Non-pigmented ciliary epithelial cell (primary cell): Measurements from ENCODE around the gene PACSIN1.

Experiments
- DNase-seq: peaks from one replicate; pipeline ENCODE4 v3.0.0-alpha.2; 2010; ENCODE audit warnings: low read depth

Gene PACSIN1

DNA sequence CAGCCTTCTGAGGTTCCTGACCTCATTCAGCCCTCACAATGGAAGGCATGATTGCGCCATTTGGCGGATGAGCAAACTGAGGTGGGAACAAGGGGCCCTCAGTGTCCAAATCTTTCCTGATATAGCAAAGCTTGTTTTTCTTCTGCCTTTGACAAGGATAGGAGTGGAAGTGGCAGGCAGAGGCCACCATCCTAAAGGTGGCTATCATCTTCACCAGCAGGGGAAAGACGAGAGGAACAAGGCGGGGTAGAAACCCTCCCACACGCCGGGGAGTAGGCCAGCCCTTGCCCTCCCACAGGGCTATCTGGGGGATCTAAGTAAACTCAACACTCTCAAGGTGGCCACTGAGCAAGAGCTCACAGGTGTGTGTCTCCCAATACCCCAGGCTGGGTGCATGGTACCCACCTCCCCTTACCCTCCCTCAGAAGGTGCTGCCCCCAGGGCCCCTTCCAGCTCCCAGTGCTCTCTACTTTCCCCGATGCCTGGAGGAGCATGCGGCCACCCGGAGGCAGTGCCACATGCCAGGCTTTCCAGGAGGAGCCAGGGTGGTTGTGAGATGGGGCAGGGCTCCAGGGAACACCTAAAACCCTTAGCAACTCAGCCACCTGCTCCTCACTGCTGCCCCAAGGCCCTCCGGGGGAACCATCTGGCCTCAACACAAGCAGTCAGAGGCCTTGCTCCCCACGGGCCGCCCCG, 79.0 kb downstream of the PACSIN1 start:
- no peak for DNase-seq

DNA sequence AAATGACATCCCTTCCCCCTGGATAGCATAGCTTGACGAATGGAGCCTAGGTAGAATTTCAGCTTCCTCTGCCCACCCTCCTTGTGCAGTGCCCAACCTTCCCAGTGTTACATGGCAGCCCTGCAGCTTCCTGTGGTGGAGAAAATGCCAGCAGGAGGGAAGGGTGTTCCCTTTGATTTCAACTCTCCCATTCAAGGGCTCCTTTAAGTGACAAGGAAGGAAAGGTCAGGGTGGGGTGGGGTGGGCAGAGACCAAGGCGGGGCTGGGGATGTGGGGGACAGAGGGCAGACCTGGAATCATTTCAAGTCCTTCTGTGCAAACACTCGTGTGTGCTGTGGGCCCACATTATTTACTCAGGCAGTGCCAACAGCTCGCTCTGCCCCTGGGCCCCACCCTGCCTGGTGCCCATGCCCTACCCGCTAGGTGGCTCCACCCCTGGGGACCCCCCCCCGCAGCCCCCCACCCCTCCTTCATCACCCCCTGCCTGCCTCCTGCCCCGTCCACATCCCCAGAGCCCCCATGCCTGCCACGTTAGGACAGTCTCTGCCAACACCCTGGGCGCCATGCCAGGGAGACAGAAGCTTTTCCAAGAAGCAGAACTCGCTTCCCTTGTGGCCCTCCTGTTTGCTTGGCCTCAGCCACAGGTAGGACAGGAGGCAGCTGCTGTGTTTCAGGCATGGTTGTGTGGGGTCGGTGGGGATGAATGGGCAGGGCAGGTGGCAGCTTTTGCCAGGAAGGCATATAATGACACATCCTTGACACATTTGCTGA, 80.9 kb downstream of the PACSIN1 start:
- no peak for DNase-seq

DNA sequence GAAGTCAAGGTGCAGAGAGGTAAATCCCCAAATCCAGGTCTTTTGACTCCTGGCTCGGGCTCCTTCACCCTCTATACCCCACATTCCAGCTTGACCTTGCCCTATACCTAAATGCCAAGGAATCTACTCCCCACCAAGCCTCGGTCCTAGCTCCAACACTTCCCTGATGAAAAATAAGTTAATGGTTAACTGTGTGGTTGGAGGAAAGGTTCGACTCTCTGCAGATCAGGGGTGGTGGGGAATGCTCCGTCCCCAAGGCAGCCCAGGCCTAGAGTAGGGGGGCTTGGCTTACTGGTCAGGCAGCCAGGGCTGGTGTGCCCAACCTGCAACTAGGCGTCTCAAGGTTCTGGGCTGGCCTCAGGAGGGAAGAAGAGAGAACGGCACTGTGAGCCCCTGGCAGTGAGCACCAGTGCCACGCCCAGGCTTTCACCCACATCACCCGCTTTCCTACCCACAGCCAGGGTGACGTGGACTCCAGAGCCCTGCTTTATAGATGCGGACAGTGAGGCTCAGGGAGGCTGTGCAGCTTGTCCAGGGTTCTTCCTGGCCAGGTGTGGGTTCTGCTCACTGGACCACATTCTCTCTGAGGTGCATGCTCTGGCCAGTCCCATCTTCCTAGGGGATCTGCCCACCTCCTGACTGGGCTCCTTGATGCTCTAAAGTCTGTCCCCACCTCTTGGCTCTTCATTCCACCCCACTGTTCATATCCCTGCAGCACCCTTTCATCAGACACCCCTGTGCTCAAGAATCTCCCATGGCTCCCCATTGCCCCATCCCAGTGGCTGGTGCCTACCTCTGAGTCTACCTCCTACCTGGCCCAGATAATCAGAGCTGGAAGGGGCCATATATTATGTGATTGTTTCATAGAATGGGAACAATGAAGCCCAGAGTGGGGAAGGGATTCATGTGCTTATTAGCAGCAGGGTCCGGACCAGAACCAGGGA, 82.1 kb downstream of the PACSIN1 start:
- DNase-seq, result no peak

DNA sequence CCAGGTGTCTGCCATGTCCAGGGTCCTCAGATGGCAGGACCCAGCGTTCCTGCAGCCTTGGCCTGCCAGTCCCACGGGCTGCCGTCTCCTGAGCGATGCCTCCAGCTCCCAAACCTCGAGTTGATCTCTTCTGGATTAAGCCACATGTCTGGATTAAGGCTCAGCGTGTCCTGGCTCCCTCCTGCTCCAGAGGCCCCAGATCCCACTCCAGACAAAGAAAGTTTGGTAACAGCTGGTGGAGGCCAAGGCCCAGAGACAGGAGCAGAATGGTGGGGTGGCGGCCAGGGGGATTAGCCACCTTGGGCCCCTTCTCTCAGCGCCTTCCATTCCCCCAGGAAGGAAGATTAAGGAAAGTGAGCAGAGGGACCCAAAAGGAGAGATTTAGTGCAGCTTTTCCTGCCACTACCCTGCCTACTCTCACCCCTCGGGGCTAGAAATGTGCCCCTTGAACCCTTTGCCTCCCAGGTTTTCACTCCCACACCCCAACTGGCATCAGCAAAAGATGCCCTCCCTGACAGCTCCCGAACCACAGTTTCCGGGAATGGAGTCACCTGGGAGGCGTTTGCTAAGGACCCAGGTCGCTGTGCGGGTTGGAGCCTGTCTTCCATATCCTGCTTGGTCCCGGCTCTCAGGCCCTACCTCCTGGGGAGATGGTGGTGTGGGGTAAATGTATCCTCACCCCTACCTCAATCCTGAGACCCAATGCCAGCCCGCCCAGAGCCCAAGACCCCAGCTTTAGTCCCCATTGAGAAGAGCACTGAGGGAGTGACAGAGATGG, 83.3 kb downstream of the PACSIN1 start:
- DNase-seq, result no peak

DNA sequence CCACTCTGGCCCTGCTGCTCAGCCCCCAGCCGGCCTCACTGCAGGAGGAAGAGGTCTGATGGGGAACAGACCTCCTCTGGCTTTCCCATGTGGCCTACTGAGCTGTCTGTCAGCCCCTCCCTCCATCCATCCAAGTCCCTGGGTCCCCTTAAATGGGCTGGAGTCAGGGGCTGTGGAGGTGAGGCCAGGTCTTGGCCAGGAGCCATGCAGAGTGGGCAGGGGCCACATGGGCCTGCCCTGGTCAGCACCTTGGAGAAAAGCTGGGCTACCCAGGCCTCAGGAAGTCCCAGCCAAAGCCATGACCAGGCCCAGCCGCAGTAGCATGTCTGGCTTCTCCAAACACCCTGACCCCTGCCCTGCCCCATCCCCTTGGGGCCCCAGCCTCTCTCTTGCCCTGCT, 83.9 kb downstream of the PACSIN1 start:
- DNase-seq, result no peak

DNA sequence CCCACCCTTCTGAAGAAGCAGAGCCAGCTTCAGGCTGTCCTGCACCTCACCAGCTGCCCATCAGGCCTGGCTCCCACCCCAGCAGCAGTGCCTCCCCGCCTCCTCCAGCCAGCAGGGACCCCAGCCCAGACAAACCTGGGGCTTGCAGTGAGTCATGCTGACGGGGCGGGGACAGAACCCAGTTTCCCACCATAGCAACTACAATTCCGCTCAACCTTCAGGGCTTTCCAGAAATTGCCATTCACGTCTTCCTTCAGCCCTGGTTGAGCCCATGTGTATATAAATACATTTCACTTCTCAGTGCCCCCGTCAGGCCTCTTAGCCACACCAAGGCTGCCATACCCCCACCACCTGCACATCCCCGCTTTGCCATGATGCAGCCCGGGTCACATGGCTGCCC, 85.8 kb downstream of the PACSIN1 start:
- DNase-seq, result no peak

DNA sequence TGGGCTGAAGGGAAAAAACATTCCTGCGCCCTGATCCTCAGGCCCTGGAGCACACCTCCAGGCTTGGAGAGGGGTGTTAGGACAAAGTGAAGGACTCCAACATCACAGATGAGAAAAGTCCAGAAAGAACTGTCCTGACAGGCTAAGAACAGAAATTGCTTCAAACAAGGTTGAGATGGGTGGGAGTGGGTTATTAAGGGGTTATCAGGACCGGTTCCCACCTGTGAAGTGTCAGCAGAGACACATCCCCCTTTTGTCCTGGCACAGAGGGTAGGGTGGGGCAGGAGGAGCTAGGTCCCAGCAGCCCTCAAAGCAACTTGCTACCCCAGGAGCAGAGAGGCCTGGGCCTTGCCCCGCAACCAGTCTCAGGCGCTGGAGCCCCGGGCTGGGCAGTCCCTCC, 86.7 kb downstream of the PACSIN1 start:
- no peak for DNase-seq

DNA sequence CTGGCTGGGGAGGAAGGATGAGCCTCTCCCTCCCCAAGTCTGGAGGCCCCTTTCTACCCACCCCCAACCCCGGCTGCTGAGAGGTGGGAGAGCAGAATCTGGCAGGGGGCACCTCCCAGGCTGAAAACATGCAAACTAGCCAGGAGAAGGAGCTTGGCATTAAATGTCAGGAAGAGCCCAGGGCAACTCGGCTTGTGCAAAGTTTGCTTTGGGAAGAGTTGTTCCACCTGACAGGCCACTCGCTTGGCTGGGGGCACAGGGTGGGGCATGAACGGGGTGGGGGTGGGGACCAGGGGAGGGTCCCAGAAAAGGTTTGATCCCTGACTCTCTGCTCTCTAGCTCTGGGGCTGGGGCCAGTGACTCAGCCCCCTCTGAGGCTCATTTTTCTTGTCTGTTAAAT, 87.3 kb downstream of the PACSIN1 start:
- DNase-seq, result no peak

DNA sequence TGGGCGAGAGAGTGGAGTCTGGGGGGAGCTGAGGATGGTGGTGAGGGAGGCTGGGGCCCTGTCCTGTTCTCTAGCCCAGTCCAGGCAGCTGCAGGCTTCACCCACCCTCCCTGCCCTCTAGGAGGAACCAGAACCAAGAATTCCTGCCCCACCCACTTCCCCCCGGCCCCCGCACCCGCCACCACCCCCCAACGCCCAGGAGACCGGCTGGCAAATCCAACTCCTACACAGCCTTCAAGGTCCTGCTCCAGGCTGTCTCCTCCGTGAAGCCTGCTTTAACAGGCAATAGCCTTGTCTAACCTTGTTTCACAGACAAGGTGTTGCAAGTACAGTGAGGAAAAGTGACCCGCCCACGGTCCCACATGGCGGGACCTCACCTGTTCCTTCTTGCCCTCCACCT, 87.9 kb downstream of the PACSIN1 start:
- DNase-seq, result no peak

DNA sequence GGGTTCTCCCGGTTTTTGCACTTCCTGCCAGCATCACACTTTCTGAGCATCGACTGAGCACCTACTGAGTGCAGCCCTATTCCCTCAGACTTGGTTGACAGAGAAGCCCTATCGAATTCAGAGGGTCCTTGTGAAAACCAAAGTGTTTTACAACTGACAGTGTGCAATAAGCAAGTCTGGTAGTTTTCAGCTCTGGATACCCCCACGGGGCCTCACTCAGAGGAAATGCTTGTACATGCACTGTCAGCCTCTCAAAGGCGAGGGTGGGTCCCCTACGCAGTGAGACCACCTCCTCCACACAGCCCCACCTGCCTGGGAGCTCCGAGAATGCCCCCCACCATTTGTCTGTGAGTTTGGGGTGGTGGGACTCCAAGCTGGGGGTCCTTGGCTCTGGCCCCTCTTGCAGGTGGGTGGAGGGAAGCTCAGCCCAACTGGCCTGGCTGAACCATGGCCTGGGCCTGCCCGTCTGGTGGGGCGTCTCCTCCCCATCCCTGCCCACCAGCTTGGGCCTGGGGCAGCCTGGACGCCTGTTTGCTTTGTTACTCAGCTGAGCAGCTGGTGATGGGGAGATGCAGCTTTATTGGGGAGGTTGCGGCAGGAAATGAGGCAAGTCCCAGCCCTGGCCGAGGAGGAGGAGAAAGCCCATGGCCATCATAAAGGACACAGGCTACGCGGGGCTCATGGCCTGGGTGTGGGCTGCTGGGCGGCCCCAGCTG, 88.6 kb downstream of the PACSIN1 start:
- DNase-seq, result no peak

DNA sequence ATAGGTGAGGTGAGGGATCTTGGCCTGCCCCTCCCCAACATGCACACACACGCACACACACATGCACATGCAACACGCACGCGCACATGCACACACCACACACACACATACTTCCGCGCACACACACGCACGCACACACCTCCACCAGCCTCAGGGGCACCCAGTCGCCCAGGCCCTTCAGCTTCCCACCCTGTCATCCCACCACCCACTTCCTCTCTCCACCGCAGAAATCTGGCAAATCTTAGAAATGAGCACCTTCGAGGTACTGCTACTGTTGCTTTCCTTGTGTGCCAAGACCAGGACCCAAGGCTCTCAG, 89.1 kb downstream of the PACSIN1 start:
- no peak for DNase-seq

DNA sequence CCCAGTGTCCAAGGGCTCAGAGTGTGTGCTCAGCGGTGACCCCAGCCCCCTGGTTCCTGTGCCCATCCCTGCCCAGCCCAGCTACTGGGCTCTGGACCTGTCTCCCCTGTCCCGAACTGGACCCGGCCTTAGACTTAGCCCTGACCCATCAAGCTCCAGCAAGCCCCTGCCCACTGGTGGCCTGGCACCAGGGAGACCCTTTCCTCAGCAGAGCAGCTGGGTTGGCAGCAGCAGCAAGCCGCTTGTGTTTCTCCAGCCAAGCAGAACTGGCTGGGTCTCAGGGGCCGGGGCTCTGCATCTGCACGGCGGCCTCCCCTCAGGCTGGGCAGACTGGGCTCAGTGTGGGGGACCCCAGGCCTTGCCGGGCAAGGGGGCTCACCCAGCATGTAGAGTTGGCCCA, 89.5 kb downstream of the PACSIN1 start:
- DNase-seq, result no peak

DNA sequence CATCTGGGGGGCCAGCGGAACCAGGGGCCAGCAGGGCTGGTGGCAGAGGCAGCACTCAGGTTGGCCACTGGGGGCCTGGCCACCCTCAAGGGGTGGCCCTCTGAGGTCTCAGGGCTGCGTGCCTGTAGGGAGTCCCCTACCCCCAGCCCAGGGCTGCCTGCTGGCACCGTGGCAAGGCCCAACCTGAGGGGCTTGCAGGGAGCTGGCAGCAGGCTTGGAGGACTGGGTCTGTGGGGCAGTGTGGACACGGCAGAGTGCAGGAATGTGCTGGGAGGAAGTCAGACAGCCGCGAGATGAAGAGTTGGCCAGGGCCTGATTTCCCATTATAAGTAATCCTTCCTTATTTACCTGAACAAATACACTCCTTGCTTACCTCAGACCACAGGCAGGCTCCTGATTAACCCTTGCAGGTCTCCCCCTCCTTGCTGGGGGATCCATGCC, 90.2 kb downstream of the PACSIN1 start, which contains the start of gene SPDEF:
Gene SPDEF (minus strand): TSS at position 299 of the 441 bp plus-strand sequence. CDS start 11,874 bp downstream, outside the sequence.
- no peak for DNase-seq

DNA sequence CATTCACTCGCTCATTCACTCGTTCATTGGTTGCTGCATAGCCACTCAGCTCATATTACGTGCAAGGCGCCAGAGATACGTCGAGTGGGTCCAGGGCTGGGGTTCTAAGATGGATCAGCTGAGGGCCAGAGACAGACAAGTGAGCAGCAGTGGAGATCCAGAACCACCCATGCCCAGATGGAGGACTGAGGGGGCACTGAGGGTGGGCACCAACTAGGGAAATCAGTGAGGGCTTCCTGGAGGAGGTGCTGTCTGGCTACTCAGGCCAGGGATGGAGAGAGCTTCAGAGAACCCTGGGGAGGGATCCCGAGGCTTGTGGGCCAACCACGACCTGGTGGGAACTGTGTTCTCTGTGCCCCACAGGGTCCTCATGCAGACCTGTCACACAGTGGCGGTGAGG, 90.6 kb downstream of the PACSIN1 start:
- DNase-seq, result no peak

DNA sequence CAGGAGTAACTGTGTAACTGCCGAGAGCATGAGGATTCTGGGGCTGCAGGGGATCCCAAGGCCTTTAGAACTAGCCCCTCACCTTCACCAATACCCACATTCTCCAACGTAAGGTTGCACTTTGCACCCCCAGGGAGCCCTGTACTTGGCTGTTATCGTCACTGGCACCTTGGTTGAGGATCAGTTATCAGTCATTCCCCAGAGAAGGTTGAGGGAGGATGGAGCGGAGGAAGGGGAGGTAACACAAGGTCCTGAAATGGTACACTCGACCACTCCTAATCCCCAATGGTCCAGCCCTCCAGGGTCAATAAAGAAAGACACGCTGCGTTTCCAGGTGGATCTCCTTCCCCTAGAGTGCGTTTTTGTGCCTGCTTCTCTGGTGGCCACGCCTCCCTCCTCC, 91.4 kb downstream of the PACSIN1 start:
- no peak for DNase-seq

DNA sequence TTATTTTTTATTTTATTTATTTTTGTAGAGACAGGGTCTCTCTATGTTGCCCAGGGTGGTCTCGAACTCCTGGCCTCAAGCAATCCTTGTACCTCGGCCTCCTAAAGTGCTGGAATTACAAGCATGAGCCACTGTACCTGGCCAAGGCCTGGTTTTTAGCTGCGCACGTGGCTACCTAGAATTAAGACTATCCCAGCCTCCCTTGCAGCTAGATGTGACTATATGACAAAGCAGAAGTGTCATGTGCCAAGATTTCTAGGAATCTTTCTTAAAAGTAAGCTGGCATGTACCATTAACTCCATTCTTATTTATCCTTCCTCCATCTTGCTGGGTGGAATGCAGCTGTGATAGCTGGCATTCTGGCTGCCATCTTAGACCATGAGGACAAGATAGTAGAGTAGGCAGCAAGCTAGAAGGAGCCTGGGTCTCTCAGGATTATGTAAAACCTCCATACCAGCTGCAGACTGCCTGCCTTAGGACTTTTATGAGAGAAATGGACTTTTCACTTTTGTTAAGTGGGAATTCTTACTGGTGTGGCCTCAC, 92.4 kb downstream of the PACSIN1 start:
- DNase-seq, result no peak

DNA sequence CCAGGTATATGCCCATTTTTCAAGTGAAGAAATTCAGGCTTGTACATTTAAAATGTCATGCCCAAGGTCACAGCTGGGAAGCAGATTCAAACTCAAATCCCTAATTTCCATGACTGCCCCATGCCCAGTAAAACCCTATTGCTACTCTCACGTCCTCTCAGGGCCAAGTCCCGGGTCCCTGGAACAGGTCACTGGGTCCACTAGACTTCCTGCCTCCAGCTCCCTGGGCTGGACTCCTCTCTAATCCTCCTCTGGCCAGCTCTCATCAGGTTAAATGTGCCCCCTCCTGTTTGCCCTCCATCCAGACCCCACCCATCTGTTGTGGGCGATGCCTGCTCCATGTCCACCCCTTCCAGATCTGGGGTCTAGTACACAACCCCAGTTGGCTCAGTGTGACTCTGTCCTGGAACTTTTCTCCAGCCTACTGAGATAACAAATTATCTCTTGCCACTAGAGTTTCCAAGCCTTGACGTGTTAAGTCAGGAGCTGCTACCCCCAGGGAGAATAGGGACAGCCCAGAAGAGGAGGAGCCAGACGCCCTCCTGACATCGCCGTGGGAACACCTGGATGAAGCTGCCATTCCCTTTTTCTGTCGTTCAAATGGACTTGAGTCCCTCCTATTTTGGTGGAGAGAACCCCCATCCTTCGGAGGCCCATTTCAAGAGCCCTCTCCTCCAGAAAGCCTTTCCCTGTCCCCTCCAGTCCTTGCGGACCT, 93.9 kb downstream of the PACSIN1 start:
- DNase-seq, result no peak

DNA sequence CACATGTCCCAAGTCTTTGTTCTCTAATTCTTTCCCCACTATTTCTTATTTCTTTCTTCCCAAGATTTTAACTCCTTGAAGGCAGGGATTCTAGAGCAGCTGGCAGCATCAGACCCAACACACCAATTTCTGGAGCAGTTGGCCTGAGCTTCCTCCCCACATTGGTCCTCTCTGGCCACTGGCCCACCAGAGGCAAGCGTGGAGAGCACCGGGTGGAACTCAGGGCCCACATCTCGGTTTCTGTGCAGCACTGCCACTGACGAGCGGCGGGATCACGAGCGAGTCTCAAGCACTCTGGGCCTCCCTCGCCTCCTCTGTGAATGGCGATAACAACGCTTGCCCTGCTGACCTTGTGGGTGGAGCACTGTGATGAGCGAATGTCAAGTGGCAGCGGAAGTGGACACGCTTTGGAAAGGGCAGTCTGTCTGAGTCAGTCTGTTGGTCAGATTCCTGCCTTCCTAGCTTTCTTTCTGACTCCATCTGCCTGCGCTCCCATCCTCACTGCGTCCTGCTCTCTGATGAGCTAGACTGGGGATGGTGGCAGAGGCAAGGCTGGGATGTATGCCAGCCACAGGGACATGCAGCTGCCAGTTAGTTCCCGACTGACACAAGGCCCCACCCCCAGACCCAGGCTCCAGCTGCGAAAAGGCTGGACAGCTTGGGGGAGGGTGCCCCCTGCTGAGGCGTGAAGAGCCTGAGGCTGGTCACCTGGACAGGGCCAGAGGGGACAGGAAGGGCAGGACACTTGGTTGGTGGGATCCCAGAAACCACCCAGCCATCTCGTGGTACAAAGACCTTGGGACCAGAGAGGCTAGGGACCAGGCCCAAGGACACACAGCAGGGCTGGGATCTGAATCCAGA, 94.7 kb downstream of the PACSIN1 start:
- DNase-seq, result peak; percentile 9

DNA sequence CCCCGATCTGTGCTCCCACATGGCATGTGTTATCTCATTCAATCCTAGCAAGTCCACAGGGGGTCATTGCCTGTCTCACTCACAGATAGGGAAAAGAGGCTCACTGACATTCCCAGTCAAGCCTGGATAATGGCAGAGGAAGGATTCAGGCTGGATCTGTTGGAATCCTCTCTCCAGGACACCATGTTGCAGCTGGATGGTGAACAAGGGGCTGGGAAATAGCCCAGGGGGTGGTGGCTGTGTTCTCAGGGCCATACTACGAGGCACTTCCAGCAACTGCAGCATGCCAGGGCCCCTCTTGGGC, 95.3 kb downstream of the PACSIN1 start:
- DNase-seq, result no peak
